BE2C (cell line): ENCODE results near the gene SIPA1.

ENCODE experiments used
- DNase-seq: peaks from one replicate; pipeline ENCODE4 v3.0.0-alpha.2; 2020
- H3K27me3 ChIP-seq: fragments of 250-450 bp; sonication (Bioruptor Pico); 2 replicates; pipeline ENCODE4 v1.5.1; 2020; ENCODE audit warnings: mild to moderate bottlenecking
- H3K36me3 ChIP-seq: fragments of 250-450 bp; sonication (Bioruptor Pico); 2 replicates; pipeline ENCODE4 v1.5.1; 2020; ENCODE audit warnings: mild to moderate bottlenecking
- H3K4me1 ChIP-seq: fragments of 250-450 bp; sonication (Bioruptor Pico); 2 replicates; pipeline ENCODE4 v1.5.1; 2020
- H3K4me3 ChIP-seq: 2 replicates; pipeline ENCODE4 v1.5.1; 2011; ENCODE audit warnings: low read depth, low read length
- H3K9me3 ChIP-seq: fragments of 250-450 bp; sonication (Bioruptor Pico); 2 replicates; pipeline ENCODE4 v1.5.1; 2020
- TF ChIP-seq, protein P1 (sequence below): IDR thresholded peaks from 2 replicates; pipeline ENCODE4 v1.5.1; 2012; ENCODE audit warnings: mild to moderate bottlenecking, low read depth, low read length

SIPA1 gene

DNA sequence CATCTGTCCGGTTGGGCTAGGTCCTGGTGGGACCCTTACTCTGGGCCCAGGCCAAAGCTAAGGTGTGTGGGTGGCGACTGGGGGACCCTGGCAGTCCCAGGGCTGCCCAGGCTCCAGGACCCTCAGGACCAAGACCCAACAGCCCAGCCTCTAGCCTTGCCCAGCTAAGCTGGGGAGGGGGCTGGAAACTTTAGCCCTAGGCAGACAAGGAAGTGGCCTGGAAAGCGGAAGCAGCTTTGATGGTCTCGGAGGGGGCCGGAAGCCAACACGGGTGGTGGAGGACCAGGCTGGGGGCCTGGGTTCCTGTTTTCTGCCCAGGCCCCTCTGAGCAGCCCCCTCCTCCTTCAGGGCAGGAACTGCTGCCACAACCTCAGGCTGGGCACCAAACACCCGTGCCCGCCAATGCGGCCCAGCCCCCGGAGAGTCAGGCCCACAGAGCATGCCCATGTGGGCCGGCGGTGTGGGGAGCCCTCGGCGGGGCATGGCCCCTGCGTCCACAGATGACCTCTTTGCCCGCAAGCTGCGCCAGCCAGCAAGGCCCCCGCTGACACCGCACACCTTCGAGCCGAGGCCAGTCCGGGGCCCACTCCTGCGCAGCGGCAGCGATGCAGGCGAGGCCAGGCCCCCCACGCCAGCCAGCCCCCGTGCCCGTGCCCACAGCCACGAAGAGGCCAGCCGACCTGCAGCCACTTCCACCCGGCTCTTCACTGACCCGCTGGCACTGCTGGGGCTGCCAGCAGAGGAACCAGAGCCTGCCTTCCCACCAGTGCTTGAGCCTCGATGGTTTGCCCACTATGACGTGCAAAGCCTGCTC lies 2.8 kb downstream of the SIPA1 start:
- Histone ChIP-seq H3K27me3 (no peaks in the 10 kb centered on the region), H3K4me1 (no peaks in the 10 kb centered on the region), H3K4me3 (no peak overlapping the region), H3K36me3 (no peaks in the 10 kb centered on the region), H3K9me3 (no peaks in the 10 kb centered on the region)
- no peak for DNase-seq
- TF ChIP-seq, protein P1, sequence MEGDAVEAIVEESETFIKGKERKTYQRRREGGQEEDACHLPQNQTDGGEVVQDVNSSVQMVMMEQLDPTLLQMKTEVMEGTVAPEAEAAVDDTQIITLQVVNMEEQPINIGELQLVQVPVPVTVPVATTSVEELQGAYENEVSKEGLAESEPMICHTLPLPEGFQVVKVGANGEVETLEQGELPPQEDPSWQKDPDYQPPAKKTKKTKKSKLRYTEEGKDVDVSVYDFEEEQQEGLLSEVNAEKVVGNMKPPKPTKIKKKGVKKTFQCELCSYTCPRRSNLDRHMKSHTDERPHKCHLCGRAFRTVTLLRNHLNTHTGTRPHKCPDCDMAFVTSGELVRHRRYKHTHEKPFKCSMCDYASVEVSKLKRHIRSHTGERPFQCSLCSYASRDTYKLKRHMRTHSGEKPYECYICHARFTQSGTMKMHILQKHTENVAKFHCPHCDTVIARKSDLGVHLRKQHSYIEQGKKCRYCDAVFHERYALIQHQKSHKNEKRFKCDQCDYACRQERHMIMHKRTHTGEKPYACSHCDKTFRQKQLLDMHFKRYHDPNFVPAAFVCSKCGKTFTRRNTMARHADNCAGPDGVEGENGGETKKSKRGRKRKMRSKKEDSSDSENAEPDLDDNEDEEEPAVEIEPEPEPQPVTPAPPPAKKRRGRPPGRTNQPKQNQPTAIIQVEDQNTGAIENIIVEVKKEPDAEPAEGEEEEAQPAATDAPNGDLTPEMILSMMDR, result no peak

DNA sequence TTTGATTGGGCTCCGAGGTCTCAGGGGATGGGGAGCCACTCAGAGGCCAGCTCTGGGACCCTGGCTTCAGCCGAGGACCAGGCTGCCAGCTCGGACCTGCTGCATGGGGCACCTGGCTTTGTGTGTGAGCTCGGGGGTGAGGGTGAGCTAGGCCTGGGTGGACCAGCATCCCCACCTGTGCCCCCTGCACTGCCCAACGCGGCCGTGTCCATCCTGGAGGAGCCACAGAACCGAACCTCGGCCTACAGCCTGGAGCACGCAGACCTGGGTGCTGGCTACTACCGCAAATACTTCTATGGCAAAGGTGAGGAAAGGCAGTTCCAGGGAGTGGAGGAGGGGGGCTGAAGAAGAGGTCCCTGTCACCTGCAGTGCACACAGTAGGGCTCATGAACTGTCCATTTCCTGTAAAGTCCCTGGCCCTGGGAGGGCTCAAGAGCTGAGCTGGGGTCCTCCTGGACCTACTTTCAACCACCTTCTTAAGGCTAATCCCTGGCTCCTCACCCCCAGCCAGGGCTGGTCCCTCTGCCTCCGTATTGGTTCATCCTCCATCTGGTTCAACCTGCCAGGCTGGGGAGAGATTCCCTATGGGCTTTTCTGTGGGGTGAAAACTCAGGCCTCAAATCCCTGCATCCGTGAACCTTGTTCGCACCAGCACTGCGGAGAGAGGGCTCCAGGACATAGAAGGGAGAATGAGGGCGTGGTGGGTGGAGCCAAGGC lies 3.6 kb downstream of the SIPA1 start:
- Histone ChIP-seq H3K4me1 (no peaks in the 10 kb centered on the region), H3K4me3 (no peak overlapping the region), H3K9me3 (no peaks in the 10 kb centered on the region), H3K36me3 (no peaks in the 10 kb centered on the region), H3K27me3 (no peaks in the 10 kb centered on the region)
- TF ChIP-seq, protein P1, result no peak
- DNase-seq, result no peak

DNA sequence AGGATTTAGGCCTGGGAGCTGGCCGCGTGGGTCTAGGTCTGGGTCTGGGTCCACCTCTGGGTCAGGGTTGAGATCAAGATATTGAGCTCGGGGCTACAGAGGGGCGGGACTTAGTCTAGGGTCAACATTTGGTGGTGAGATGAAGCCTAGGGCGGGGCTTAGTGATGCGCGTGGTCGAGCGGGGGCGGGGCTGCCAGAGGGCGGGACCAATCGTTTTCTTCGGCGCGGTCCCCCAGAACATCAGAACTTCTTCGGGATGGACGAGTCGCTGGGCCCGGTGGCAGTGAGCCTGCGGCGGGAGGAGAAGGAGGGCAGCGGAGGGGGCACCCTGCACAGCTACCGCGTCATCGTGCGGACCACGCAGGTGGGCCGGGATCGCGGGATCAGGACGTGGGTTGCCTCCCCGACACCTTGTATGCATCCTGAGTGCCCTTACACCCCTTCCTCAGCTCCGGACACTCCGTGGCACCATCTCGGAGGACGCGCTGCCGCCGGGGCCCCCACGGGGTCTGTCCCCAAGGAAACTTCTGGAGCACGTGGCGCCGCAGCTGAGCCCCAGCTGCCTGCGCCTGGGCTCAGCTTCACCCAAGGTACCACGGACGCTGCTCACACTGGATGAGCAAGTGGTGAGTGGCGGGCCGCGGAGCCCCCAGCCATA lies 4.2 kb downstream of the SIPA1 start:
- no peaks in the 10 kb centered on the region for H3K36me3 ChIP-seq
- H3K9me3 ChIP-seq, result no peaks in the 10 kb centered on the region
- H3K4me1 ChIP-seq, result no peaks in the 10 kb centered on the region
- TF ChIP-seq, protein P1, result no peak
- DNase-seq, result no peak
- no peak overlapping the region for H3K4me3 ChIP-seq
- H3K27me3 ChIP-seq, result no peaks in the 10 kb centered on the region

DNA sequence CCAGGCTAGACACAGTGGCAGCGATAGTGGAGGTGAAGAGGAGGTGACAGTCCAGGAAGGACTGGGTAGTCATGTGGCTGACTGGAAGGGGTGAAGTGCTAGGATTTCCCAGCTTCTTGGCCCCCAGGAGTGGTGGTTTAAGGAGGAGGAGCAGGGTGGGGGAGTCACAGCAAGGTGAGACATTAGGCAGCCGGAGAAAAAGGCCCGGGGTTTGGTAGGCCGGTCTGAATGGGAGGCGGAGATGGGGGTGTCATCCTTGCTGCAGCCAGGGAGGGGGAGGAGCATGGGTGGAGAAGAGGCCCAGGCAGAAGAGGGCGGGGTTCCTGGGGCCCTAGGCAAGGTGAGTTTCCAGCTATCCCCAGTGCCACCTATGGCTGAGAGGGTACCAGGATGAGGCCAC lies 6.1 kb downstream of the SIPA1 start:
- no peaks in the 10 kb centered on the region for H3K36me3 ChIP-seq
- TF ChIP-seq, protein P1, result no peak
- H3K4me1 ChIP-seq, result no peaks in the 10 kb centered on the region
- no peaks in the 10 kb centered on the region for H3K27me3 ChIP-seq
- no peaks in the 10 kb centered on the region for H3K9me3 ChIP-seq
- DNase-seq, result no peak
- H3K4me3 ChIP-seq, result no peak overlapping the region

DNA sequence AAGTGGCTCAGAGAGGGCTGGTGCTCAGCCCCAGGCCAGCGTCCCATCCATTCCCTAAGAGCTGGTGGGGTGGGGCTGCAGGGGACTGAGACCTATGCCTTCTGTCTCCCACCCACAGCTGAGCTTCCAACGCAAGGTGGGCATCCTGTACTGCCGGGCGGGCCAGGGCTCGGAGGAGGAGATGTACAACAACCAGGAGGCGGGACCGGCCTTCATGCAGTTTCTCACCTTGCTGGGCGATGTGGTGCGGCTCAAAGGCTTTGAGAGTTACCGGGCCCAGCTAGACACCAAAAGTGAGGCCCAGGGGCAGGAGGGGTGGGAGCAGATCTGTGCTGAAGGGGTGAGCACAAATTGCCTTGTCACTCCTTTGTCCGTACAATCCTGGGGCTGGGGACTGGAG lies 6.9 kb downstream of the SIPA1 start:
- no peaks in the 10 kb centered on the region for H3K36me3 ChIP-seq

More for the DNA sequence above, 6.9 kb downstream of the SIPA1 start:
- Histone ChIP-seq H3K9me3 (no peaks in the 10 kb centered on the region), H3K4me1 (no peaks in the 10 kb centered on the region), H3K27me3 (no peaks in the 10 kb centered on the region), H3K4me3 (no peak overlapping the region)
- TF ChIP-seq, protein P1, result no peak
- DNase-seq, result no peak
